Motor neuron (in vitro differentiated cells): ENCODE data around the gene CD80. TPM values are rescaled to one million over a fixed set of nuclear protein-coding genes. Genes with fewer than 3 reads are reported as not detected.
"Not testable (repeated sequence)": the region's sequence is repeated elsewhere in the genome, so short reads cannot be mapped to it uniquely, and the experiment has no call there.

Experiments used
- ATAC-seq, 8 experiments: fragments of 200-7000 bp; cut with Tn5 transposase; replicated peaks in 6 of 8; 2 replicates each; pipeline ENCODE4 v1.8.0; 2021; ENCODE audit warnings: mild to moderate bottlenecking in 8 of 8, moderate library complexity in 8 of 8
- H3K27ac ChIP-seq, 2 donors: fragments of 250-450 bp; sonication (Bioruptor Pico); 2 replicates each; pipeline ENCODE4 v1.9.0; 2021; ENCODE audit warnings: antibody characterized with exemption in 2 of 2, mild to moderate bottlenecking in 2 of 2, moderate library complexity in 1 of 2
- H3K4me1 ChIP-seq, 2 donors: fragments of 250-450 bp; sonication (Bioruptor Pico); replicated peaks in 1 of 2; 2 replicates each; pipeline ENCODE4 v1.6.1; 2021; ENCODE audit warnings: antibody characterized with exemption in 2 of 2, mild to moderate bottlenecking in 2 of 2, moderate library complexity in 1 of 2
- H3K4me3 ChIP-seq, 5 donors: fragments of 250-450 bp; sonication (Bioruptor Pico); 2 replicates each; pipeline ENCODE4 v1.9.0; 2021; ENCODE audit warnings: antibody characterized with exemption in 5 of 5, mild to moderate bottlenecking in 5 of 5, moderate library complexity in 4 of 5
- WGBS, 10 experiments: fragments of 450-650 bp; shearing (Covaris generic); methylation state at CpG; one replicate each; pipeline ENCODE4 v1.0.0; 2022; 5-methylcytosine and 5-hydroxymethylcytosine counted together
- in situ Hi-C, 9 experiments: fragments of 400-800 bp; cut with MboI; loops; one replicate each; pipeline ENCODE4 v1.15.0; 2021; ENCODE audit warnings: low sequenced_read_pairs in 9 of 9, low pct_unique_long_range_greater_than_20kb in 2 of 9; ENCODE audit not compliant: unreplicated experiment in 9 of 9
- total RNA-seq, 8 experiments: library from RNA; unstranded; fragments of 300-600 nt; gene quantifications; 2 replicates each; pipeline versions ENCODE4 v1.2.3 to v1.2.4, GENCODE V29; 2022

The CD80 gene
- total RNA-seq, 8 experiments from 2014 or later, result 0.14 to 0.66 (median 0.32) TPM; not detected in 2

- Histone ChIP-seq H3K27ac (no peak overlapping the region), H3K4me3 (no peak overlapping the region), H3K4me1 (no peaks in the 10 kb centered on the region)
- peak in 3 of 8 experiments; percentile 14 to 62 (median 22) for ATAC-seq
- in situ Hi-C loops, result no loop called here
- 0 to 100% (median 76%) methylated on average over 1 to 4 of the region's 5 CpGs for WGBS, 10 experiments
Measured at GRCh38 chr3:119553823-119554415, 5.5 kb downstream of the CD80 start.

- in situ Hi-C loops, result not testable (repeated sequence)
- 55 to 100% (median 85%) methylated on average over 1 to 5 of the region's 6 CpGs for WGBS, 10 experiments
Measured at GRCh38 chr3:119552928-119553327, 6.5 kb downstream of the CD80 start.

GRCh38 chr3:119551598-119551997, 7.8 kb downstream of the CD80 start:
- no peak overlapping the region for H3K27ac ChIP-seq
- in situ Hi-C loops, result no loop called here
- ATAC-seq, result peak in 5 of 8 experiments; percentile 27 to 41 (median 35)

More at GRCh38 chr3:119552928-119553327, 6.5 kb downstream of the CD80 start:
- ATAC-seq, H3K27ac ChIP-seq, H3K4me3 ChIP-seq, H3K4me1 ChIP-seq: not testable (repeated sequence)

GRCh38 chr3:119550192-119550910, 9.1 kb downstream of the CD80 start:
- in situ Hi-C loops, result no loop called here

More at GRCh38 chr3:119551598-119551997, 7.8 kb downstream of the CD80 start:
- Histone ChIP-seq H3K4me1 (no peaks in the 10 kb centered on the region), H3K4me3 (no peak overlapping the region)
- 0 to 100% (median 53%) methylated on average over 1 to 2 of the region's 5 CpGs; no CpG with 5 or more reads in 1 of the 10 experiments for WGBS, 10 experiments

GRCh38 chr3:119548341-119548740, 11.1 kb downstream of the CD80 start:
- ATAC-seq, result no peak
- in situ Hi-C loops, result no loop called here
- Histone ChIP-seq H3K4me3 (no peak overlapping the region), H3K27ac (no peak overlapping the region), H3K4me1 (no peaks in the 10 kb centered on the region)
- 0 to 100% (median 37%) methylated on average over 1 to 3 of the region's 3 CpGs; no CpG with 5 or more reads in 2 of the 10 experiments for WGBS, 10 experiments

More at GRCh38 chr3:119550192-119550910, 9.1 kb downstream of the CD80 start:
- no peak for ATAC-seq
- Histone ChIP-seq H3K27ac (no peak overlapping the region), H3K4me3 (no peak overlapping the region), H3K4me1 (no peaks in the 10 kb centered on the region)
- 61 to 100% (median 93%) methylated on average over 1 to 8 of the region's 9 CpGs for WGBS, 10 experiments

- in situ Hi-C loops, result no loop called here
- WGBS, 10 experiments, result 50 to 100% (median 75%) methylated on average over 1 of the region's 1 CpG; no CpG with 5 or more reads in 4 of the 10 experiments
- Histone ChIP-seq H3K27ac (no peak overlapping the region), H3K4me3 (no peak overlapping the region), H3K4me1 (no peaks in the 10 kb centered on the region)
- ATAC-seq, result no peak
Measured at GRCh38 chr3:119547227-119547626, 12.2 kb downstream of the CD80 start.

- WGBS, 10 experiments, result 52 to 95% (median 80%) methylated on average over 2 to 7 of the region's 7 CpGs; no CpG with 5 or more reads in 1 of the 10 experiments
- in situ Hi-C loops, result no loop called here
- peak in 1 of 8 experiments; percentile 16 for ATAC-seq
Measured at GRCh38 chr3:119543147-119543546, 16.3 kb downstream of the CD80 start.

GRCh38 chr3:119542168-119542767, 17.1 kb downstream of the CD80 start:
- H3K4me3 ChIP-seq, result no peak overlapping the region
- WGBS, 10 experiments, result 21 to 88% (median 60%) methylated on average over 1 to 2 of the region's 2 CpGs; no CpG with 5 or more reads in 3 of the 10 experiments
- ATAC-seq, result no peak
- H3K27ac ChIP-seq, result no peak overlapping the region
- no peaks in the 10 kb centered on the region for H3K4me1 ChIP-seq
- in situ Hi-C loops, result no loop called here

More at GRCh38 chr3:119543147-119543546, 16.3 kb downstream of the CD80 start:
- no peak overlapping the region for H3K27ac ChIP-seq
- H3K4me1 ChIP-seq, result no peaks in the 10 kb centered on the region
- H3K4me3 ChIP-seq, result no peak overlapping the region

- 53 to 100% (median 72%) methylated on average over 1 to 3 of the region's 3 CpGs for WGBS, 10 experiments
- ATAC-seq, result no peak
- Histone ChIP-seq H3K4me1 (no peaks in the 10 kb centered on the region), H3K4me3 (no peak overlapping the region), H3K27ac (no peak overlapping the region)
- in situ Hi-C loops, result no loop called here
Measured at GRCh38 chr3:119541547-119541946, 17.9 kb downstream of the CD80 start.

GRCh38 chr3:119538772-119539171, 20.6 kb downstream of the CD80 start:
- WGBS, 10 experiments, result 0 to 88% (median 59%) methylated on average over 1 of the region's 1 CpG; no CpG with 5 or more reads in 2 of the 10 experiments
- no peaks in the 10 kb centered on the region for H3K4me1 ChIP-seq
- ATAC-seq, result no peak
- no peak overlapping the region for H3K27ac ChIP-seq
- H3K4me3 ChIP-seq, result no peak overlapping the region
- in situ Hi-C loops, result no loop called here

GRCh38 chr3:119536757-119537156, 22.7 kb downstream of the CD80 start:
- whole genome bisulfite sequencing, 10 experiments, result 73 to 100% (median 96%) methylated on average over 2 to 4 of the region's 4 CpGs; no CpG with 5 or more reads in 3 of the 10 experiments
- ATAC-seq, result no peak
- Histone ChIP-seq H3K27ac (no peak overlapping the region), H3K4me1 (no peaks in the 10 kb centered on the region), H3K4me3 (no peak overlapping the region)
- in situ Hi-C loops, result no loop called here

- no peak overlapping the region for H3K4me3 ChIP-seq
- H3K27ac ChIP-seq, result no peak overlapping the region
- WGBS, 10 experiments, result no CpG with 5 or more reads among the region's 1 CpG
- ATAC-seq, result no peak
- in situ Hi-C loops, result no loop called here
- no peaks in the 10 kb centered on the region for H3K4me1 ChIP-seq
Measured at GRCh38 chr3:119534296-119534695, 25.1 kb downstream of the CD80 start.

- no peak for ATAC-seq
- 50 to 100% (median 100%) methylated on average over 1 to 4 of the region's 4 CpGs; no CpG with 5 or more reads in 3 of the 10 experiments for whole genome bisulfite sequencing, 10 experiments
- H3K27ac ChIP-seq, result no peak overlapping the region
- in situ Hi-C loops, result no loop called here
- no peaks in the 10 kb centered on the region for H3K4me1 ChIP-seq
- H3K4me3 ChIP-seq, result no peak overlapping the region
Measured at GRCh38 chr3:119531151-119531550, 28.3 kb downstream of the CD80 start.
